ENCODE results near the gene PLP2.

Gene PLP2

GRCh38 chrX:49210406-49210805 is 38.7 kb downstream of the PLP2 start:
- Histone ChIP-seq H3K9ac (ENCODE audit: low read length) (no peak overlapping the region), H3K36me3 (replicated peaks; ENCODE audit: insufficient read depth, low read length) (no peaks in the 10 kb centered on the region), H3K9me3 (replicated peaks; ENCODE audit: insufficient read depth, low read length) (no peaks in the 10 kb centered on the region), H3K4me1 (ENCODE audit: low read length) (no peaks in the 10 kb centered on the region), H2AFZ (ENCODE audit: low read length) (no peak overlapping the region), H3K9me2 (replicated peaks; ENCODE audit: insufficient read depth, low read length) (no peaks in the 10 kb centered on the region), H3F3A (ENCODE audit: insufficient read depth, low read length) (no peaks in the 10 kb centered on the region), H3K27me3 (replicated peaks; ENCODE audit: insufficient read depth, low read length) (no peaks in the 10 kb centered on the region), H3K79me2 (ENCODE audit: low read length) (no peaks in the 10 kb centered on the region), H3K4me2 (ENCODE audit: low read depth, low read length) (no peak overlapping the region), H3K4me3 (ENCODE audit: low read length) (no peak overlapping the region), H3K27ac (ENCODE audit: low read length) (no peak overlapping the region), H4K20me1 (ENCODE audit: insufficient read depth, low read length) (no peaks in the 10 kb centered on the region)
- TF ChIP-seq EZH2 (optimal IDR thresholded peaks at IDR 0.05; ENCODE audit: low read depth, low read length) (no peak), EZH2phosphoT487 (IDR thresholded peaks at IDR 0.05; ENCODE audit: low read length) (no peak), CTCF (IDR thresholded peaks at IDR 0.05; ENCODE audit: low read length) (no peak)
- DNase-seq, result no peak

GRCh38 chrX:49211074-49211473 is 39.4 kb downstream of the PLP2 start:
- DNase-seq, result no peak
- no peaks in the 10 kb centered on the region for H3K9me3 ChIP-seq (replicated peaks; ENCODE audit: insufficient read depth, low read length)

GRCh38 chrX:49212209-49212608 is 40.5 kb downstream of the PLP2 start:
- Histone ChIP-seq H3K4me2 (ENCODE audit: low read depth, low read length) (no peak overlapping the region), H3K9ac (ENCODE audit: low read length) (no peak overlapping the region), H3F3A (ENCODE audit: insufficient read depth, low read length) (no peaks in the 10 kb centered on the region)

More at GRCh38 chrX:49211074-49211473, 39.4 kb downstream of the PLP2 start:
- TF ChIP-seq CTCF (IDR thresholded peaks at IDR 0.05; ENCODE audit: low read length), result no peak
- Histone ChIP-seq H3K27ac (ENCODE audit: low read length) (no peak overlapping the region), H3K79me2 (ENCODE audit: low read length) (no peaks in the 10 kb centered on the region), H4K20me1 (ENCODE audit: insufficient read depth, low read length) (no peaks in the 10 kb centered on the region), H3K4me2 (ENCODE audit: low read depth, low read length) (no peak overlapping the region), H3K36me3 (replicated peaks; ENCODE audit: insufficient read depth, low read length) (no peaks in the 10 kb centered on the region), H3K9me2 (replicated peaks; ENCODE audit: insufficient read depth, low read length) (no peaks in the 10 kb centered on the region), H3K4me3 (ENCODE audit: low read length) (no peak overlapping the region), H3K27me3 (replicated peaks; ENCODE audit: insufficient read depth, low read length) (no peaks in the 10 kb centered on the region), H3K9ac (ENCODE audit: low read length) (no peak overlapping the region), H2AFZ (ENCODE audit: low read length) (no peak overlapping the region), H3K4me1 (ENCODE audit: low read length) (no peaks in the 10 kb centered on the region), H3F3A (ENCODE audit: insufficient read depth, low read length) (no peaks in the 10 kb centered on the region)

More at GRCh38 chrX:49212209-49212608, 40.5 kb downstream of the PLP2 start:
- TF ChIP-seq CTCF (IDR thresholded peaks at IDR 0.05; ENCODE audit: low read length) (no peak), EZH2phosphoT487 (IDR thresholded peaks at IDR 0.05; ENCODE audit: low read length) (no peak), EZH2 (optimal IDR thresholded peaks at IDR 0.05; ENCODE audit: low read depth, low read length) (no peak)
- H3K27ac ChIP-seq (ENCODE audit: low read length), result no peak overlapping the region
- H4K20me1 ChIP-seq (ENCODE audit: insufficient read depth, low read length), result no peaks in the 10 kb centered on the region
- no peak for DNase-seq
- H2AFZ ChIP-seq (ENCODE audit: low read length), result no peak overlapping the region
- no peaks in the 10 kb centered on the region for H3K27me3 ChIP-seq (replicated peaks; ENCODE audit: insufficient read depth, low read length)
- H3K4me3 ChIP-seq (ENCODE audit: low read length), result no peak overlapping the region
- no peaks in the 10 kb centered on the region for H3K4me1 ChIP-seq (ENCODE audit: low read length)
- no peaks in the 10 kb centered on the region for H3K9me3 ChIP-seq (replicated peaks; ENCODE audit: insufficient read depth, low read length)
- no peaks in the 10 kb centered on the region for H3K79me2 ChIP-seq (ENCODE audit: low read length)
- H3K9me2 ChIP-seq (replicated peaks; ENCODE audit: insufficient read depth, low read length), result no peaks in the 10 kb centered on the region
- no peaks in the 10 kb centered on the region for H3K36me3 ChIP-seq (replicated peaks; ENCODE audit: insufficient read depth, low read length)
